HG03342 (cell line): ENCODE measurements around the gene LDLRAD4.

ENCODE experiments used
- ATAC-seq: cut with Tn5 transposase; IDR thresholded peaks from one replicate; pipeline ENCODE4 v1.9.1; 2021; ENCODE audit warnings: mild to moderate bottlenecking, moderate library complexity; ENCODE audit not compliant: unreplicated experiment

The LDLRAD4 gene

GRCh38 chr18:13541621-13542519 lies 323.3 kb downstream of the LDLRAD4 start:
- ATAC-seq: no peak

- no peak for ATAC-seq
Observed at GRCh38 chr18:13542520-13542847, 323.9 kb downstream of the LDLRAD4 start.

- no peak for ATAC-seq
Observed at GRCh38 chr18:13543144-13543543, 324.6 kb downstream of the LDLRAD4 start.

- no peak for ATAC-seq
Observed at GRCh38 chr18:13543811-13544732, 325.5 kb downstream of the LDLRAD4 start.

GRCh38 chr18:13544953-13545352 lies 326.4 kb downstream of the LDLRAD4 start:
- ATAC-seq: no peak

GRCh38 chr18:13545514-13545913 lies 327.0 kb downstream of the LDLRAD4 start:
- ATAC-seq: no peak

GRCh38 chr18:13545955-13546354 lies 327.4 kb downstream of the LDLRAD4 start:
- ATAC-seq: no peak

GRCh38 chr18:13546638-13547037 lies 328.1 kb downstream of the LDLRAD4 start:
- ATAC-seq: no peak

- no peak for ATAC-seq
Observed at GRCh38 chr18:13547347-13547746, 328.8 kb downstream of the LDLRAD4 start.

- ATAC-seq: no peak
Observed at GRCh38 chr18:13548106-13548819, 329.7 kb downstream of the LDLRAD4 start.

GRCh38 chr18:13548966-13549879 lies 330.7 kb downstream of the LDLRAD4 start:
- peak; percentile 67 for ATAC-seq

GRCh38 chr18:13549880-13550232 lies 331.3 kb downstream of the LDLRAD4 start:
- no peak for ATAC-seq

GRCh38 chr18:13550418-13551304 lies 332.1 kb downstream of the LDLRAD4 start:
- ATAC-seq: no peak

- ATAC-seq: no peak
Observed at GRCh38 chr18:13551305-13551603, 332.7 kb downstream of the LDLRAD4 start.

GRCh38 chr18:13551841-13552733 lies 333.5 kb downstream of the LDLRAD4 start:
- no peak for ATAC-seq

GRCh38 chr18:13553449-13553848 lies 334.9 kb downstream of the LDLRAD4 start:
- no peak for ATAC-seq

- no peak for ATAC-seq
Observed at GRCh38 chr18:13555192-13555591, 336.6 kb downstream of the LDLRAD4 start.

GRCh38 chr18:13555865-13556264 lies 337.3 kb downstream of the LDLRAD4 start:
- no peak for ATAC-seq
